Sigmoid colon (tissue), 3 donors: Measurements from ENCODE around the gene CA14.

Experiments
- CTCF ChIP-seq, 4 experiments: fragments of 450-650 bp in 3 of 4; fragments of 200-600 bp in 1 of 4; IDR thresholded peaks; one replicate each; pipeline ENCODE4 v1.5.1; 2016 to 2019; ENCODE audit warnings: antibody characterized with exemption in 4 of 4, mild to moderate bottlenecking in 3 of 4, moderate library complexity in 2 of 4
- POLR2A ChIP-seq, 2 donors: fragments of 450-650 bp; IDR thresholded peaks; one replicate each; pipeline ENCODE4 v1.6.1; 2016; ENCODE audit warnings: antibody characterized with exemption in 2 of 2, mild to moderate bottlenecking in 2 of 2, moderate library complexity in 2 of 2

GRCh38 chr1:150311762-150312161 is 54.2 kb downstream of the CA14 start:
- no peak for TF ChIP-seq POLR2A (IDR thresholded peaks at IDR 0.05)
- no peak for TF ChIP-seq CTCF (IDR thresholded peaks at IDR 0.05)
